ENCODE data around the gene RAX2.

Gene RAX2

GRCh38 chr19:3725121-3725520, 46.9 kb downstream of the RAX2 start:
- H3K36me3 ChIP-seq (ENCODE audit: control insufficient read depth, insufficient read depth, low read length) = no peaks in the 10 kb centered on the region
- no peak overlapping the region for H3K9ac ChIP-seq (ENCODE audit: low read length)
- peaks cover 59% of the 10 kb centered on the region for H3K4me1 ChIP-seq (ENCODE audit: control insufficient read depth, insufficient read depth, low read length)
- peaks cover 13% of the 10 kb centered on the region for H3K27me3 ChIP-seq (ENCODE audit: control insufficient read depth, insufficient read depth, low read length)
- H3K9me3 ChIP-seq (ENCODE audit: control insufficient read depth, low read length) = no peaks in the 10 kb centered on the region
- H3K4me3 ChIP-seq (ENCODE audit: low read length) = no peak overlapping the region

- no peak overlapping the region for H3K4me3 ChIP-seq (ENCODE audit: low read length)
- no peaks in the 10 kb centered on the region for H3K36me3 ChIP-seq (ENCODE audit: control insufficient read depth, insufficient read depth, low read length)
- H3K9ac ChIP-seq (ENCODE audit: low read length) = no peak overlapping the region
These were observed 48.1 kb downstream of the RAX2 start for GRCh38 chr19:3723883-3724282.

GRCh38 chr19:3723110-3723488, 48.9 kb downstream of the RAX2 start:
- H3K36me3 ChIP-seq (ENCODE audit: control insufficient read depth, insufficient read depth, low read length) = no peaks in the 10 kb centered on the region
- no peak overlapping the region for H3K9ac ChIP-seq (ENCODE audit: low read length)
- peaks cover 13% of the 10 kb centered on the region for H3K27me3 ChIP-seq (ENCODE audit: control insufficient read depth, insufficient read depth, low read length)
- peaks cover 70% of the 10 kb centered on the region for H3K4me1 ChIP-seq (ENCODE audit: control insufficient read depth, insufficient read depth, low read length)
- H3K4me3 ChIP-seq (ENCODE audit: low read length) = no peak overlapping the region
- no peaks in the 10 kb centered on the region for H3K9me3 ChIP-seq (ENCODE audit: control insufficient read depth, low read length)

More at GRCh38 chr19:3723883-3724282, 48.1 kb downstream of the RAX2 start:
- H3K9me3 ChIP-seq (ENCODE audit: control insufficient read depth, low read length) = no peaks in the 10 kb centered on the region
- peaks cover 70% of the 10 kb centered on the region for H3K4me1 ChIP-seq (ENCODE audit: control insufficient read depth, insufficient read depth, low read length)
- H3K27me3 ChIP-seq (ENCODE audit: control insufficient read depth, insufficient read depth, low read length) = peaks cover 13% of the 10 kb centered on the region

DNA sequence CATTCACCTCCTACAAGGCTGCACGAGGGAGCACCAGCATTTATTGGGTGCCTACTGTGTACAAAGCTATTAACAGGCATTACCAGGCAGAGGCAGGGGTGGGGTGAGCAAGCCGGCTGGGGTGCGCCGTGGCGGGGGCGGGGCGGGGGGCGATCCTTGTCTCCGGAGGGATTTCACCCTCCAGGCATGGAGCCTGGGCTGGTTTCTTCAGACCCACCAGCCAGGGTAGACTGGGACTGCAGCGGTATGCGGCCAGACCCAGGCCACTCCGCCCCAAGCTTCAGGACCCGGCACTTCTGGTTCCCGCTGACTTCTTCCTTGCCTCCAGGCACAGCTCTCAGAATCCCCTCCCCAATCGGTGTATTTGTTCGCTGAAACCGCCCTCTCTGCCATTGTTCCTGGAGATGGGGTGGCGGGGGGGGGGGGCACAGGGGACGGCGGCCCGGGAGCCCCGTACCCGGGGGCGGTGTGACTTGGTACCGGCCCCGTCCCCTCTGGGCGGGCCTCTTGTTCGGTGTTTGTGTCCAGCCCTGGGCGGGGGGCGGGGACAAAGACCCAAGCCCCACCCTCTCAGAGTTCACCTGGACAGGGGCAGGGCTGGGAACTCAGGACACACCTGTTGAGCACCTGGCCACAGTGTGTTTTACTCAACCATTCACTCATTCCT, 49.5 kb downstream of the RAX2 start:
- H3K27me3 ChIP-seq (ENCODE audit: control insufficient read depth, insufficient read depth, low read length) = peaks cover 13% of the 10 kb centered on the region
- peaks cover 72% of the 10 kb centered on the region for H3K4me1 ChIP-seq (ENCODE audit: control insufficient read depth, insufficient read depth, low read length)
- H3K9ac ChIP-seq (ENCODE audit: low read length) = peak overlapping the region; percentile 63
- H3K9me3 ChIP-seq (ENCODE audit: control insufficient read depth, low read length) = no peaks in the 10 kb centered on the region
- H3K4me3 ChIP-seq (ENCODE audit: low read length) = peak overlapping the region; percentile 58
- H3K36me3 ChIP-seq (ENCODE audit: control insufficient read depth, insufficient read depth, low read length) = no peaks in the 10 kb centered on the region

GRCh38 chr19:3721887-3722442, 50.1 kb downstream of the RAX2 start:
- Histone ChIP-seq H3K4me1 (ENCODE audit: control insufficient read depth, insufficient read depth, low read length) (peaks cover 70% of the 10 kb centered on the region), H3K4me3 (ENCODE audit: low read length) (peak overlapping the region; percentile 58), H3K27me3 (ENCODE audit: control insufficient read depth, insufficient read depth, low read length) (peaks cover 13% of the 10 kb centered on the region), H3K9me3 (ENCODE audit: control insufficient read depth, low read length) (no peaks in the 10 kb centered on the region), H3K9ac (ENCODE audit: low read length) (peak overlapping the region; percentile 63), H3K36me3 (ENCODE audit: control insufficient read depth, insufficient read depth, low read length) (no peaks in the 10 kb centered on the region)

GRCh38 chr19:3721131-3721886, 50.7 kb downstream of the RAX2 start:
- peaks cover 13% of the 10 kb centered on the region for H3K27me3 ChIP-seq (ENCODE audit: control insufficient read depth, insufficient read depth, low read length)
- H3K4me1 ChIP-seq (ENCODE audit: control insufficient read depth, insufficient read depth, low read length) = peaks cover 66% of the 10 kb centered on the region
- H3K9me3 ChIP-seq (ENCODE audit: control insufficient read depth, low read length) = no peaks in the 10 kb centered on the region
- no peaks in the 10 kb centered on the region for H3K36me3 ChIP-seq (ENCODE audit: control insufficient read depth, insufficient read depth, low read length)
- H3K9ac ChIP-seq (ENCODE audit: low read length) = peak overlapping the region; percentile 63
- H3K4me3 ChIP-seq (ENCODE audit: low read length) = peak overlapping the region; percentile 60

DNA sequence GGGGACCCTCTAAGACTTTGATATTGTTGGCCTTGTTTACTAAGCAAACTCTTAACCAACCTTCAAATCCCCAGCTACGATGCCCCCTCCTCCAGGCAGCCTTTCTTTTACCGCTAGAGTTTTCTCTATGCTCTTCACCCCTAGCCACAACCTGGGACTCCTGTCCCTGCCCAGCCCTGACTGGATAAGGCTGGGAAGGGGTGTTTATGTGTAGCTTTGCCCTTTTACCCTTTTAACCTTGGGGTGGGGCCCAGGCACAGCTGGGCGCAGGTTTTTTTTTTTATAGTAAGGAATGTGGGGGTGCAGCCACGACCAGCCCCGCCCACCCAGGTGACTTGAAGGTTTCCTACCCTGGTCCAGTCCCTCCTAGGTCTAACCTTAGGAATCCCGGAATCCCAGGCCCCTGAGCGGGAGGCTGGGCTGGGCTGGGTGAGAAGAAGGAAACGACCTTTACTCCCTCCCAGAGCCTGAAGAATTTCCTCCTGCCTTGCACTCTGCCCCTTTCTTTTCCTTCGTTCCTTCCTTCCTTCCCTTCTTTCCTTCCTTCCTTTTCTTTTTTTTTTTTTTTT, 51.6 kb downstream of the RAX2 start:
- no peaks in the 10 kb centered on the region for H3K36me3 ChIP-seq (ENCODE audit: control insufficient read depth, insufficient read depth, low read length)
- peaks cover 13% of the 10 kb centered on the region for H3K27me3 ChIP-seq (ENCODE audit: control insufficient read depth, insufficient read depth, low read length)
- H3K4me3 ChIP-seq (ENCODE audit: low read length) = peak overlapping the region; percentile 60
- no peaks in the 10 kb centered on the region for H3K9me3 ChIP-seq (ENCODE audit: control insufficient read depth, low read length)
- peaks cover 62% of the 10 kb centered on the region for H3K4me1 ChIP-seq (ENCODE audit: control insufficient read depth, insufficient read depth, low read length)
- peak overlapping the region; percentile 55 for H3K9ac ChIP-seq (ENCODE audit: low read length)

- Histone ChIP-seq H3K36me3 (ENCODE audit: control insufficient read depth, insufficient read depth, low read length) (no peaks in the 10 kb centered on the region), H3K9ac (ENCODE audit: low read length) (no peak overlapping the region), H3K4me3 (ENCODE audit: low read length) (no peak overlapping the region), H3K9me3 (ENCODE audit: control insufficient read depth, low read length) (no peaks in the 10 kb centered on the region), H3K27me3 (ENCODE audit: control insufficient read depth, insufficient read depth, low read length) (peaks cover 13% of the 10 kb centered on the region), H3K4me1 (ENCODE audit: control insufficient read depth, insufficient read depth, low read length) (peaks cover 56% of the 10 kb centered on the region)
These were observed 52.2 kb downstream of the RAX2 start for GRCh38 chr19:3719868-3720267.

Data from mucosa of stomach (tissue), 1 donor.